ENCODE results near the gene B3GNT8.
"Not testable (repeated sequence)": the region's sequence is repeated elsewhere in the genome, so short reads cannot be mapped to it uniquely, and the experiment has no call there.

GRCh38 chr19:41381536-41381935, 45.6 kb downstream of the B3GNT8 start:
- not testable (repeated sequence) for TF ChIP-seq CTCF (IDR thresholded peaks at IDR 0.05; ENCODE audit: poor library complexity); EZH2 (IDR thresholded peaks at IDR 0.05; ENCODE audit: borderline replicate concordance)

Data from hepatocyte (in vitro differentiated cells).